NT2/D1 (cell line): ENCODE results near the gene ZNF655.

ENCODE experiments used
- SUZ12 ChIP-seq: IDR thresholded peaks from 2 replicates; pipeline ENCODE4 v1.6.1; 2011; ENCODE audit not compliant: insufficient read length, insufficient read depth; ENCODE audit errors: extremely low read depth
- YY1 ChIP-seq: IDR thresholded peaks from 2 replicates; pipeline ENCODE4 v1.6.1; 2011; ENCODE audit not compliant: insufficient read length, insufficient read depth

DNA sequence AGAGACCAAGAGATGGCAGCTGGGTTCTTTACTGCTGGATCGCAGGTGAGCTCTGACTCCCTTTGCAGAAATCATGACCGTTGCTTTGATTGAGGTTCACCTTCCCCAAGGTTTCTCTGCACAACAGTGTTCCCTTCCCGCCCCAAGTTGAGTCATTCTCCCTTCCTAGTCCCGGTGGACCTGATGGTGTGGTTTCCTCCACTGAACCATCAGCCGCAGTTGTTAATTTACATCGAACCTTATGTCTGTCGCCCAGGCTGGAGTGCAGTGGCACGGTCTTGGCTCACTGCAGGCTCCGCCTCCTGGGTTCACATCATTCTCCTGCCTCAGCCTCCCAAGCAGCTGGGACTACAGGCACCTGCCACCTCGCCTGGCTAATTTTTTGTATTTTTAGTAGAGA lies 64.2 kb downstream of the ZNF655 start:
- TF ChIP-seq YY1, result no peak
- TF ChIP-seq SUZ12, result no peak
